ENCODE data around the gene ANO1. TPM values are rescaled to one million over a fixed set of nuclear protein-coding genes. Genes with fewer than 3 reads are reported as not detected.
"Not testable (repeated sequence)": the region's sequence is repeated elsewhere in the genome, so short reads cannot be mapped to it uniquely, and the experiment has no call there.

Gene ANO1
- 1 to 10 TPM; 3.9 to 7.8 (median 5.7) TPM for polyA plus RNA-seq

DNA sequence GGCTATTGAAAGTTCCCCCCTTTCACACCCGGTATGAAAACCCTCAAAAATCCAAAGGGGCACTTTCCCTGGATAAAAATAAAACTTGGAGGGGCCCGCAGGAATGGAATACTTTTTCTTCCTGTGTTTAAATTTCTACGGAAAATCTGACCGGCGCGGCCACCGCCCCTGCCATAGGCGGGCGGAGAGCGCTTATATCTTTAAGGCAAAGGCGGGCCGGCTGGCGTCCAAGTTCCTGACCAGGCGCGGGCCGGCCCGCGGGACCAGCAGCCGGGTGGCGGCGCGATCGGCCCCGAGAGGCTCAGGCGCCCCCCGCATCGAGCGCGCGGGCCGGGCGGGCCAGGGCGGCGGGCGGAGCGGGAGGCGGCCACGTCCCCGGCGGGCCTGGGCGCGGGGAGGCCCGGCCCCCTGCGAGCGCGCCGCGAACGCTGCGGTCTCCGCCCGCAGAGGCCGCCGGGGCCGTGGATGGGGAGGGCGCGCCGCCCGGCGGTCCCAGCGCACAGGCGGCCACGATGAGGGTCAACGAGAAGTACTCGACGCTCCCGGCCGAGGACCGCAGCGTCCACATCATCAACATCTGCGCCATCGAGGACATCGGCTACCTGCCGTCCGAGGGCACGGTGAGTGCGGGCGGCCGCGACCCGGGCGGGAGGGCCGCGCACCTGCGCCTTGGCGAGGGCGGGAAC is at the start of gene ANO1:
ANO1 (plus strand) TSS at position 223 of the 686 bp plus-strand sequence; CDS start at position 513, 290 bp downstream.
- 1% methylated on average over 54 to 87 of the region's 87 CpGs for WGBS, 3 donors
- H3K27ac ChIP-seq (ENCODE audit: low read depth, low read length), result no peak within 1 kb of the TSS

DNA sequence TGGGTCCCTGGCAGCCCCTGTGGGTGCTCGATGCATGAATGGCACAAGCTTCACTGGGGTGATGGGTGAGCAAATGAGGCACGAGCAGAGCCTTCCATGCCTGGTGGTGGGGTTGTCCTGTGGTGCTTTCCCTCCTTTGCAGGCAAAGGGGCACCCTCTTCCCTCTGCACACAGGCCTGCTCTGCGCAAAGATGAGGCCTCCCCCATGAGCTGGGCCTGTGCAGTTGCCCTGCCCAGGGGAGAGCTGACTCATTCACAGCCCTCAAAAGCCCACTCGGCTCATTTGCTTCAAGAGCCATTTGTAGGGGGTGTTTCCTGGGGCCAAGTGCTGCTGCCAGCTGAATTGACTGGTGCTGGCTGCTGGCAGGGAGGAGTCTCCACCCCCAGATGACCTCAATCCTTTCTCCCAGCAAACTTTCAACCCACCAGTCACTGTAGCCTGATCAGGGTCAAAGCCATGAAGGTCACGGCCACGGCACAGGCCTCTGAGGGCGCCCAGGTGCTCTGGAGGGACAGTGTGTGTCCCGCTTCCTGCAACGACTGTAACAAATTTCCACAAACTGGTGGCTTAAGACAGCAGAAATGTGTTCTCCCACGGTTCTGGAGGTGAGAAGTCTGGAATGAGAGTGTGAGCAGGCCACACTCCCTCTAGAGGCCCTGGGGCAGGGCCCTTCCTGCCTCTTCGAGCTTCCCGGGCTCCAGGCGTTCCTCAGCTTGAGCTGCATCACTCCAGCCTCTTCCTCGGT is 48.8 kb upstream of the ANO1 start:
- no peak overlapping the region for H3K27ac ChIP-seq (ENCODE audit: low read depth, low read length)
- WGBS, 3 donors, result 67 to 71% (median 68%) methylated on average over 14 of the region's 14 CpGs

GRCh38 chr11:70029861-70030380 is 48.2 kb upstream of the ANO1 start:
- WGBS, 3 donors, result 74 to 81% (median 80%) methylated on average over 9 of the region's 9 CpGs
- H3K27ac ChIP-seq (ENCODE audit: low read depth, low read length), result no peak overlapping the region

GRCh38 chr11:70030412-70030811 is 47.7 kb upstream of the ANO1 start:
- 86 to 93% (median 92%) methylated on average over 7 of the region's 7 CpGs for WGBS, 3 donors
- H3K27ac ChIP-seq (ENCODE audit: low read depth, low read length), result no peak overlapping the region

DNA sequence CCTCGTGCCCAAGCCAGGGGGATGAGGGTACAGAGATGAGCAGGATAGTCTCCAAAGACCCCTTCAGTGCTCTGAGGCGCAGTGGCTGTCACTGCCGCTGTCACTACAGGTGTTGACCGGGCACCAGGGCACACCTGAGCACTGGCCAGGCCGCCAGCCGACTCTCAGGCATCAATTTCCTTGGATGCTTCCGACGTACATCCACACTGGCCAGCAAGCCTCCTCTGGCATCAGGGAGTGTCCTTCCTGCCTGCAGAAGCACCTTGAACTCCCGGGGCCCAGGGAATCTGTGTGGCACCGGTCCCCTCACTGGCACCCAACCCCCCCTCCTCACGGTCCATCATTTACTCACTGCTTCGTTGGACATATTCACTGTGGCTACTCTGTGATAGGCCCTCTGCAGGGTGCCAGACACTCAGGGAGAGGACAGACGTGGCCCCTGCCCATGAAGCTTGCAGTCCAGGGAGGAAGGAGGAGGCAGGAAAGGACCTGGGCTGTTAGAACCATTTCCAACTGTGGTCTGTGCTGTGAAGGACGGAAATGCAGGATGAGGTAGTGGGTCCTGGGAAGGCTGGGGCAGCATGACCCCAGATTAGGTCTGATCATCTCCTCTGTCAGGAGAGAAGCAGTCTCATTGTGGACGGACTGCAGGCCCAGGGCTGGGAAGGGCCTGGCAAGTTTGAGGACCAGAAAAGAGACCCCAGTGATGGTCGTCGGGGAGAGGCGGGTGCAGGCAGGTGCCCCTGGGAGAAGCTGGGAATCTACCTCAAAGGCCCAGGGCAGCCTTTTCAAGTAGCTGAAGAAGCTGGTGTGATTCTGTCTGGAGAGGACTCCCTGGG is 46.3 kb upstream of the ANO1 start:
- no peak overlapping the region for H3K27ac ChIP-seq (ENCODE audit: low read depth, low read length)
- 74 to 85% (median 84%) methylated on average over 18 of the region's 18 CpGs for WGBS, 3 donors

DNA sequence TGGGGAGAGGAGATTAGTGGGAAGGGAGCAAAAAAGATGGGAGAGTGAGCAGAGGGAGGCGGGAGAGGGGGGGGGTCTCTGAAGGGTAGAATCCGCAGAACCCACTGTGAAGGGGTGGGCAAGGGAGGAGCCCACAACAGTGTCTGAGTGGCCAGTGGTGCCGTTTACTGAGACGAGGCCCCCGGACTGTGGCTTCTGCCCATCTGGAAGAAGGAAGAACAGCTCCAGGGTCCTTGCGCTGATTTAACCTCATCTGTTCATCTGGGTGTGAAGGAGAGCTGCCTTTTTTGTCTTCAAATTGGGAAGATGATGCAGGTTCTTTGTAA is 45.7 kb upstream of the ANO1 start:
- no peak overlapping the region for H3K27ac ChIP-seq (ENCODE audit: low read depth, low read length)
- 67 to 86% (median 85%) methylated on average over 6 of the region's 6 CpGs for WGBS, 3 donors

DNA sequence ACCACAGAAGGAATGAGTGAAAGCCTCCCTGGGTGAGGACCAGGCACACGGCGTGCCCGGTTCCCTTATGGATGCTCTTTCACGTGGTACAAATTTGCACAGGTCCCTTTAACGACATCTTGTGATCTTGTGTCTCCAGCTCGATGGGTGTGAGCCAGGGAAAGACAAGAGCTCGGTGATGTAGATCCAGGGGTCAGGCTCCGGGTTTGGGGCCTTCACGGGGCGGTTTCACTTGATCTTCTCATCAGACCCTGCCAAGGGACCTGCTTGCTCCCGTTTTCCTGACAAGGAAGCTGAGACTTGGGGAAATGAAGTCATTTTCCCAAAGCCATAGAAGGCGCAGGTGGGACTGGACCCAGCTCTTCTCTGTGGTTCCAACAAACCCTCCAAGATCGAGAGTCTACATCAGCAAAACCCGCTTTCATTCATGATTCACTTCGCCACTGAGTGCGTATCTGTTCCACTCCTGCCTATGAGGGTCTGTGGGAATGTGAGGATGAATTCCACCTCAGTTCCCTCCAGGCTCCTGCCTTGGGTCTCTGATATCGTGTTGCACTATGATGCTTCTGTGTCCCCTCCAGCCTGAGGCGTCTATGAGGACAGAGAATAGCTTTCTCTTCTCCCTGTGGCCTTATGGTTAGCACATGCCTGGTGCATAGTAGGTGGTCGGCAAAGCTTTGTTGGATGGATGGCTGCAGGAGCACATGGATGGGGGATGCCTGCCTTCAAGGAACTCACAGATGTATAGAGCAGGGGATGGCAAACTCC is 45.0 kb upstream of the ANO1 start:
- no peak overlapping the region for H3K27ac ChIP-seq (ENCODE audit: low read depth, low read length)
- WGBS, 3 donors, result 85 to 91% (median 87%) methylated on average over 19 of the region's 19 CpGs

DNA sequence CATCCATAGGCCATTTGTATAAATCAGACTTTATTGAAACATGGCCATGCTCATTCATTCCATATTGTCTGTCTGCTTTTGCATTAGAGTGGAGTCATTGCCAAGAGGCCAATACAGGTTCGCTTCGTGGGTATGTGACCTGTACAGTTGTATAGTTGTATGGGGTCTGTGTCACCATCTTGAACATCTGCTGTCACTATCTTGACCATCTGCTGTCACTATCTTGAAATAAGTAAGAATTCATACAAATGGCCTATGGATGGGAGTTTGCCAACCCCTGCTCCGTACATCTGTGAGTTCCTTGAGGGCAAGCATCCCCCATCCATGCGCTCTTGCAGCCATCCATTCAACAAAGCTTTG is 44.4 kb upstream of the ANO1 start:
- no peak overlapping the region for H3K27ac ChIP-seq (ENCODE audit: low read depth, low read length)
- WGBS, 3 donors, result 92 to 93% (median 92%) methylated on average over 4 of the region's 4 CpGs

DNA sequence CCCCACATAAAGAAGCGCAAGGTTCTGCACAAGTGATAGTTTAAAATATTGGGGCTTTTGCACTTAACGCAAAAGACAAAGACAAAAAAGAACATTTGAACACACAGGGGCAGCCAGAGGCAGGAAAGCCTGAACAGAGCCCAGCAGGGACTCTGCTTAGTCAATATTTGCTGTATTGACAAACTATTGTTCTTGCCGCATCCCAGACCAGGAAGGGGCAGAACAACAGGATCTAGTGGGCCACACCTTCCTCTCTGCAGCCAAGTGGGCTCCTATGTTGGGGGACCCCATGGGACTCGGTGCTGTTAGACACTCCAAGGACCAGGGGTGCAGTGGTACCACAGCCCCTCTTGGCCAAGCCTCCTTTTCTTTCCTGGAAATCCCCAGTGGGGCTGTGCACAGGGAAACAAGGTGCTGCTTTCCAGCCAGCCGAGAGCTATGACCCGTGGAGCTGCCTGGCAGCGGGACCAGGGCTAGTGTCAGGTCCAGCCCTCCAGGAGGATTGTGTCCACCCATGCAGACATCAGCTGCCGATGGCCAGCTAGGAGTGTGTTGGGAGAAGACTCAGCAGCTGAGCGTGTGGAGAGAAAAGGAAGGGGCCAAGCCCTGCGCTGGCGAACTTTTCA is 43.3 kb upstream of the ANO1 start:
- H3K27ac ChIP-seq (ENCODE audit: low read depth, low read length), result no peak overlapping the region
- WGBS, 3 donors, result 42 to 80% (median 71%) methylated on average over 11 of the region's 11 CpGs

GRCh38 chr11:70035665-70036064 is 42.5 kb upstream of the ANO1 start:
- H3K27ac ChIP-seq (ENCODE audit: low read depth, low read length), result not testable (repeated sequence)
- WGBS, 3 donors, result 87 to 92% (median 91%) methylated on average over 2 of the region's 2 CpGs

DNA sequence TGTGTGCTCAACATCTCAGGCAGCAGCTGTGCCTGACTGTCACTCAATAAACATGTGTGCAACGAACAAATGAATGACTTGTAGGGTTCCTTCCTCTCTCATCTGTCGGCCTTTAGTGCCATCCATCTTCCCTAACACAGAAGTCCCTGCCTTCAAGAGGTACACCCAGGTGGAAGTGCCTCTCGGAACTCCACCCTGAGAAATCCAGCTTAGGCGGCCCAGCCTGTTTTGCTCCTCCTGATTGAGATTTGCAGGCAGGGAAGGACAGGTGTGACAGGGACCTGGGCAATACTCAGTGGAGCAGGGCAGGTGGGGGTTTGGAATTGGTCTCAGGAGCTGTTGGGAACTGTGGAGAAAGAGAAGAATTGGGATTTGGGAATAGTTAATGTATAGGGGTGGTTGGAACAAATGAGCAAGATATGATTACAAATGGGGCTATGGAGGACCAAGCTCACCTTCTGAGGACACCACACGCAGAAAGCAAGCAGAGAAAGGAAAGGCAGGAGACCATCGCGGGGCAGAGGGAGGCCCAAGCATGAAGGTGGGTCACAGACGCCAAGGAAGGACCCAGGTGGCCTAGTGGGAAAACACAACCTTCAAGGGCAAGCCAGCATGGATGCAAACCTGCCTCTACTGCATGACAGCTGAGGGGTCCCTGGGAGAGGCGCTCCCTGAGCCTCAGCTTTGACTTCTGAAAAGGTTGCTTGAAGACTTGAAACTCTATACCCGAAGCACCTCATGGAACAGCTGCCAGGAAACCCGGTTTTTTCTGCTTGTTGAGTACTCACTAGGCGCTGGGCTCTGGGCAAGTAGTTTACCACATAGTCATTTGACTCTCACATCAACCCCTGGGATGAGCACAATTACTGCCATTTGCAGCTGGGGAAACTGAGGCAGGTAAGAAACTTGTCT is 40.9 kb upstream of the ANO1 start:
- H3K27ac ChIP-seq (ENCODE audit: low read depth, low read length), result no peak overlapping the region
- WGBS, 3 donors, result 77 to 88% (median 79%) methylated on average over 12 of the region's 12 CpGs

DNA sequence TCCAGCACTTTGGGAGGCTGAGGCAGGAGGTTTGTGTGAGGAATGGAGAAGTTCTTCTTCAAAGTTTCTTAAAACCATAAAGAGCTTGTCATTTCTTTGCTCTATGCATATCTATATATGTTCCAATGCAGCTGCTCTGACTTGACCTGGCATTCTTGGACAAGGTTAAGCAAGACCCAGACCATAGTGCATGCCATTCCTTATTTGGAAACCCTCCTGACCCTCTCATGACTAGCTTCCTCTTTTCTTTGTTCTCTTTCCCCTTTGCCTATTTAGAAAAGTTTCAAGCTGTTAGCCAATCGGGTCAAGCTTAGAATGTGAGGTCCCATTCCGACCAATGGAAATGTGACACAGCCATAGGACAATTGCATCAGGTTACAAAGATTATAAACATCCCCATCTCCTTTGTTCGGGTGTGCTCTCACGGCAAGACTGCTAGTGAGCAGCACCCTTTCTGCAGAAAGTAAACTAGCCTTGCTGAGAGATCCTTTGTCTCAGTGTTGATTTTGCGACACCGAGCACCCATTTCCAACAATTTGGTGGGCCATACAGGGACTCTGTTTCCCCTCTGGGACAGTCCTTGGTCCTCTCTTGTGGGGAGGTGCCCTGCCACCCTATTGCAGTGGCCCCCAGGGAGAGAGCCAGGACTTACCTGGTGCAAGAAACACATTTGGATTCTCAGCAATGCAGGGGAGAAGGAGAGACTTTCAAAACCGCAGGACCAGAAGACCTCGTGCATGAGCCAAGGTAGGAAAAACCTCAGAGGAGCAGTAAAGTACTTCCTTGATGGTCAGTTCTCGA is 39.9 kb upstream of the ANO1 start:
- no peak overlapping the region for H3K27ac ChIP-seq (ENCODE audit: low read depth, low read length)
- WGBS, 3 donors, result 85 to 89% (median 88%) methylated on average over 9 of the region's 9 CpGs

- 93 to 96% (median 95%) methylated on average over 11 of the region's 11 CpGs for WGBS, 3 donors
- no peak overlapping the region for H3K27ac ChIP-seq (ENCODE audit: low read depth, low read length)
These were observed 37.7 kb upstream of the ANO1 start for GRCh38 chr11:70040452-70040851.

DNA sequence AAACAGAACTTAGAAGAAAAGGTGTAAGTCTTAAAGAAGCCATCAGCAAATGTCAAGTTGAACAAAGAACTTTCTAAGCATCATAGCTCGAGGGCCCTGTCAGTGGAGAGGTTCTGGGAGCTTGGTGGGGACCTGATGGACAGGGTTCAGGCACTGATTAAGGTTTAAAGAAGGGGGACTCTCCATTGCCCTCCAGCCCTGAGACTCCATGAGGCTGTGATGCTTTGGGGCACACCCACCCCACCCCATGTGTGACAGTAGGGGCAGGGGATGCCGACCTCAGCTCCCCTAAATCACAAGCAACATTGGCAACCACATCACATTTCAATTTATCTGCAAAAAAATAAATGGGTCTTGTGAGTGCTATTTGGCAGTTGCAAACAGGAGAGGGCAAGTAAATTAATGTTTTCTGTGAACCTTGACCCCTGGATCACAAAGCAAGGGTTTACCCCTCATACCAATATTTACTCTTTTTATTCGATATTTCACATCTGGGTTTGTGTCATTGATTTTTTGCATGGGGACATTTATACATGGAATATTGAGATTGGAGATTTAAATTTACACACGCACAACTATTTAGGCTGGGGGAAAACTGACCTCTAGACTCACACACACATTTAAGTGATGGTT is 37.1 kb upstream of the ANO1 start:
- WGBS, 3 donors, result 64 to 86% (median 86%) methylated on average over 4 of the region's 4 CpGs

GRCh38 chr11:70043482-70043881 is 34.6 kb upstream of the ANO1 start:
- H3K27ac ChIP-seq (ENCODE audit: low read depth, low read length), result no peak overlapping the region
- 78 to 91% (median 91%) methylated on average over 1 of the region's 1 CpG for WGBS, 3 donors

More for the DNA sequence above, 37.1 kb upstream of the ANO1 start:
- no peak overlapping the region for H3K27ac ChIP-seq (ENCODE audit: low read depth, low read length)

GRCh38 chr11:70046089-70046488 is 32.0 kb upstream of the ANO1 start:
- H3K27ac ChIP-seq (ENCODE audit: low read depth, low read length), result no peak overlapping the region
- 67 to 82% (median 75%) methylated on average over 3 of the region's 3 CpGs for WGBS, 3 donors

Data from adipose tissue (tissue), 3 donors.